ENCODE data around the gene RPS19. TPM values are rescaled to one million over a fixed set of nuclear protein-coding genes. Genes with fewer than 3 reads are reported as not detected.

RPS19 gene
- total RNA-seq, 1 experiment from 2014 or later, result 1,900 TPM

DNA sequence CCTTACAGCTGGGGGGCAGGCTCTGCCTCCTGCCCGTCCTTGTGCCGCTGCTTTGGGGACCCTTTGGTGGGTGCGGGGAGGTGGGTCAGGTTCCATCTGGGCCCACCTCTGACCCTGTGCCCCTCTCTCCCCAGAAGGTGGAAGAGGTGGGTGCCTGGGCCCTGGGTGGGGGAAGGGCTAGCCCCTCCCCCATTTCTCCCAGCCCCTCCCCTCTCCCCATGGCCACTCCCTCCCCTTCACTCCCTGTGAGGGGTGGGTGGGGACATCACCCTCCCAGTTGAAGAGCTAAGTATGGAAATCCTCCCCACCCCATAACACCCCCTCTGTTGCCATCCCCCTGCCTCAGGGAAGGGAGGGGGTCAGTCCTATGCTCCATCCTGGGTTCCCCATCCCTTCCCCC is 37.1 kb downstream of the RPS19 start:
- DNase-seq (ENCODE audit: extremely low read depth, low read depth), result no peak

- no peak for DNase-seq (ENCODE audit: extremely low read depth, low read depth)
Measured at GRCh38 chr19:41897820-41898219, 37.8 kb downstream of the RPS19 start.

- DNase-seq (ENCODE audit: extremely low read depth, low read depth), result no peak
Measured at GRCh38 chr19:41898235-41898634, 38.2 kb downstream of the RPS19 start.

DNA sequence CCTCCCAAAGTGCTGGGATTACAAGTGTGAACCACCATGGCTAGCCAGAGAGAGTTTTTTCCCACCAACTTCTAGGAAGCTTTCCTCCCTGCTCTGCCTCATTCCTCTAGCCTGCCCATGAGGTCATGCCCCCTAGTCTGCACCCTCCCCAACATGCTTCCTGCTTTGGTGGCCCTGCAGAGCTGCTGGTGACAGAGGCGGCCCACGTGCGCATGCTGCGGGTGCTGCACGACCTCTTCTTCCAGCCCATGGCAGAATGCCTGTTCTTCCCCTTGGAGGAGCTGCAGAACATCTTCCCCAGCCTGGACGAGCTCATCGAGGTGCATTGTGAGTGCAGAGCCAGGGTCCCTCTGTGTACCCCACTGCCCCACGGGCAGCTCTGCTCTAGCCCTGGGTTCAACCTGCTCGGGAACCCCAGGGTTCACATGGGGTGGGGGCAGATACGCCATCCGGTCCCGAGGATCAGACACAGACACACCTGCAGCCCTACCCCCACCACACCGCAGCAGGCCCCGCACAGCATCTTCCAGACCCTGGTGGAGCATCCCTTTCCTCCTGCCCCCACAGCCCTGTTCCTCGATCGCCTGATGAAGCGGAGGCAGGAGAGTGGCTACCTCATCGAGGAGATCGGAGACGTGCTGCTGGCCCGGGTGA is 41.8 kb downstream of the RPS19 start:
- DNase-seq (ENCODE audit: extremely low read depth, low read depth), result no peak

GRCh38 chr19:41902594-41902993 is 42.5 kb downstream of the RPS19 start:
- DNase-seq (ENCODE audit: extremely low read depth, low read depth), result no peak

GRCh38 chr19:41903193-41903953 is 43.3 kb downstream of the RPS19 start:
- DNase-seq (ENCODE audit: extremely low read depth, low read depth), result no peak

DNA sequence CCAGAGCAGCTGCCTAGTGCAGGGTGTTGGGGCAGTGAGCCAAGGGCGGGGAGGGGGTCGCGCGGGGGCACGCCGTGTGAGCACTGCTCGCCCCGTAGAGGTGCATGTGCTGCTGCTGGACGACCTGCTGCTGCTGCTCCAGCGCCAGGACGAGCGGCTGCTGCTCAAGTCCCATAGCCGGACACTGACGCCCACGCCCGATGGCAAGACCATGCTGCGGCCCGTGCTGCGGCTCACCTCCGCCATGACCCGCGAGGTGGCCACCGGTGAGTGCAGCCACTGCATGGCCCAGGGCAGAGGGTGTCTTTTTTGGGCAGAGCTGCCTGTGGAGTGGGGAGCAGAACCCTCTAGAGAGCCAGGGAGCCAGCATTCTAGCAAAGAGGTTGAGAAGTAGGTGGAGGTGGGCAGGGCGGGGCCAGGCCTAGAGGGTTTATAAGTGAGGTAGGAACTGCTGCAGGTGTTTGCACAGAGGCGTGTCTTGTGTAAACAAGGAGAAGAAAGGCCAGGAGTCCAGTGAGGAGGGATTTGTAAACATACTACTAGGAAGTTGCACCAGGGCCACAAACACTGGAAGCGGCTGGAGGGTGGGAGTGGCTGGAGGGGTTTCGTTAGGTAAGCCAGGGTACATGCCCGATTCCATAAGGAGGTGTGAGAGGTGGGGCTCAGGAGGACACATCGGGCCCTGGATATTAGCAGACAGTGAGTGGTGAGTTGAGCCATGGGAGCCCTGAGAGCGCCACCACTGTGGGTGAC is 44.2 kb downstream of the RPS19 start:
- no peak for DNase-seq (ENCODE audit: extremely low read depth, low read depth)

- DNase-seq (ENCODE audit: extremely low read depth, low read depth), result no peak
Measured at GRCh38 chr19:41905273-41906002, 45.4 kb downstream of the RPS19 start.

DNA sequence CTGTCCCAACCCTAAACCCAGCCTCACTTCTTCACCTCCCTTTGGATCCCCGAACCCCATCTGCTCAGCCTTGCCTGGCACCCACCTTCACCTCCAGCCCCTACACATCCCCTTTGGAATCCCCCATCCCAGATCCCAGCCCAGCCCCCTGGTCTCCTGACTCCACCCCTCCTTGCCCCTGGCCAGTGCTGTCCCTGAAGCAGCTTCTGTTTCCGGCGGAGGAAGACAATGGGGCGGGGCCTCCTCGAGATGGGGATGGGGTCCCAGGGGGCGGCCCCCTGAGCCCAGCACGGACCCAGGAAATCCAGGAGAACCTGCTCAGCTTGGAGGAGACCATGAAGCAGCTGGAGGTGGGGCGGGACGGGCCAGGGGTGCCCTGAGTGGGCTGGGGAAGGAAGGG is 46.2 kb downstream of the RPS19 start:
- DNase-seq (ENCODE audit: extremely low read depth, low read depth), result no peak

- DNase-seq (ENCODE audit: extremely low read depth, low read depth), result no peak
Measured at GRCh38 chr19:41906916-41907680, 47.0 kb downstream of the RPS19 start.

- DNase-seq (ENCODE audit: extremely low read depth, low read depth), result no peak
Measured at GRCh38 chr19:41907994-41908615, 48.0 kb downstream of the RPS19 start.

DNA sequence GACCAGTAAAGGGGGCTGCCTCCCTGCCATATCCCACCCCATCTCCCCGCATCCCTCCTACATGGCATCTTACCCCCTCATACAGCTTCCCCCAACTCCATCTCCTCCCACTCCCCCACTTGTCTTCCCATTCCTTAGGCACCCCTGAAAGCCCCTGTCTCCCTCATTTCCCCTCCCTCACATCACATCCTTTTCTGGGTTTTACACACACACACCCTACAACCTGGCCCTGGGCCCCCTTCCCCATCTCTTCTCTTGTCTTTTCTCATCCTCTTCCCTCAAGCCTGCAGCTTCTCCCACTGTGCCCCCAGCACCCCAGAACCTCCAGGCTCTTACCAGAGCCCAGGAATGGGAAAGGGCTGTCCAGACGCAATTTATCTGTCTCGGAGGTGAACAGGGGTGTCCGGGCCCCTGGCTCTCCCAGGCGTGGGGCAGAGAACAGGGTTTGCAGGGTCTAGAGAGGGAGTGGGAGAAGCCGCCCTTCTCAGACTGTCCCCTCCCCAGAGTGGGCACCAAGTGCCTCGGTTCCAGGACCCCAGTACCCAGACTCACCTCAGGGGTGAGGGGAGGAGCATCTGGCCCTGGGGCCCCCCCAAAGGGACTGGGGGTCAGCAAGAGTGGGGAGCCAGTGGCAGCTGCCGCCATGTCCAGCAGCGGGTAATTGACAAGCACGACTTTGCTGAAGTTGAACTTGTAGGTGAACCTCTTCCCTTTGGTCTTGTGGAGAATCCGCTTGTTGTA is 48.8 kb downstream of the RPS19 start:
- DNase-seq (ENCODE audit: extremely low read depth, low read depth), result no peak

DNA sequence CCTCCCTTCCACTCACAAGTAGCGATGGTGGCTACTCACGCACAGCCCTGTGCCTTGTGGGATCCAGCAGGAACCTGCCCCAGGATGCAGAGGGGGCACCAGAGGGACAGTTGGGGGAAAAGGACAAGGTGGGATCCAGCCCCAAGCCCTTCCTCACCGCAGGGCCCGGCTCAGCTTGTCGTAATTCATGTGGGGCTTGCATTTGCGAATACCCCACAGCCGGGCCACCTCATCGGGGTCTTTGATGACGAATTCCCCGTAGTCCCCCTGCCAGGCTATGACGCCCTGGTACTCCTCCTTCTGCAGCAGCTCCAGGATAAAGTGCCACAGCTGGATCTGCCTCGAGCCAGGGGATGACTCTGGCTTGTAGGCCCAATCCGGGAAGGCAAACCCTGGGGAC is 49.7 kb downstream of the RPS19 start:
- no peak for DNase-seq (ENCODE audit: extremely low read depth, low read depth)

GRCh38 chr19:41910240-41910991 is 50.4 kb downstream of the RPS19 start:
- no peak for DNase-seq (ENCODE audit: extremely low read depth, low read depth)

DNA sequence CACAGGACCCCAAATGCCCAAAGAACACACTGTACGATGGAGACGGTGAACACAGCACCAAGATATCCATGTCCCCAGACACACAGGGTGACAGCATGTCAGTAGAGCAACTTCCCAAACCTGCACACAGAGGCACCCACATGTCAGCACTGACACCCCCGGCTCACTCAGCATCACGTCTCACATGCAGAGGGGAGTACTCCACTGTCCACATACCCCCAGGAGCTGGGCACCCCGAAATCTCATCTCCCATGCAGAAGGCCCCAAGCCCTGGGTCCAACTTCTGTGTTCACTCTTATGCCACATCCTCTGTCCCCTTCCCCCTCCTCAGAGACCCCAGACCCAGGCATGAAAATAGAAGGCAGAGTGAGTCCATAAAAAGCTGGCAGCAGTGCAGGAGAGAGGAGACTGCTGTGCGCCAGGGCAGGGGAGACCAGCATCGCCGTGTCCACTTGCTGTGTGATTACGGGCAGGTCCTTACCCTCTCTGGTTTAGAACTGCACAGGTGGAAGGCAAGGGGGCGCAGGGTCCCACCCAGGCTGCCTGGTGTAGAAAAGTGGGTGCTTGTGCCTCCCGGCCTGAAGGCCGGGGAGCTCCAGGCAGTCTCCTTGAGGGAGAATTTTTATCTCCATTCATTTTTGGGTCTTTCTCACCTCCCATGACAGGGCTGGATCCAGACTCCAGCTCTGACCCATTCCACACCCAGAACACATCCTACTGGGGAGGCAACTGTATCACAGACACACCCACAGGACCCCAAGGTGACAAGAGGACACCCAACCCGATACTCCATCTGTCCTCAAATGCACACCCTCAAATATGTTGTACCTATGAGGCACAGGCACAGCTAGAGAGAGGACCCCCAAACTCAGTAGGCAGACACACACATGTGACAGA is 51.2 kb downstream of the RPS19 start:
- no peak for DNase-seq (ENCODE audit: extremely low read depth, low read depth)

DNA sequence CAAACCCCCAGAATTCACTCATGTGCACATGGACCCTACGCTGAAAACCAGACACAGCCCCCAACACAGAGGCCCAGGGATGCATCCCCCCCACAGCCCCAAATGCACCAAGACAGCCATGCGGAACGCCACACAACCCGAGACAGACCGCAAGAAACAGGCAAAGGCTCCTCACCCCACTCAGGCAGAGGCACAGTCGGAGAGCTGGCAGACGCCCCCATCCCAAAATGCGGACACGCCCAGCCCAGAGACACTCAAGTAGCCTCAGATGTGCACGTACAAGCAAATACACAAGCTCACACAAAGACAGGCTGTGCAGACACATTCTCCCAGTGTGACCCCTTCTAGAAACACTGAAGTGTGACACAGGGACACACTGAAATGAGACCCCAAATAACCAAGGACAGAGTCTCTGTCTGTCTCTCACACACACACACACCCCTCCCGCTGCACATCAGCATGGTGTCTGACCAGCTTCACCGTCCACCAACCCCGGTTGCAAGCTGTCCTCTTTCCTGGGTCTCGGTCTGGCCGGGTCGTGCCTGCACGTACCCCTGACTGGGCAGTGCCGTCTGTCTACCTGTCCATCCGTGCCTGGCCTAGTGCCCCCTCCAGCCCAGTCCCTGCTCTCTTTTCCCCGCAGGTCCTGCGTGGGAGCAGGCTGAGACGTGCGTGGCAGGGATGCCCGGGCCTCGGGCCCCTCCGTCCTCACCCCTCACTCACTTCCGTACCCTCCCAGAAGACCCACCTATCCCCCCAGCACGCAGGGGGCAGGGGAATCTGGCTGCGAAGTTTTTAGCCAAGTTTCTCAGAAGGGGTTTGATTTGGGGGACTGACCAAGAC is 52.1 kb downstream of the RPS19 start:
- DNase-seq (ENCODE audit: extremely low read depth, low read depth), result no peak
